ENCODE measurements around the gene DKK3.
"Not testable (repeated sequence)": the region's sequence is repeated elsewhere in the genome, so short reads cannot be mapped to it uniquely, and the experiment has no call there.

Gene DKK3

DNA sequence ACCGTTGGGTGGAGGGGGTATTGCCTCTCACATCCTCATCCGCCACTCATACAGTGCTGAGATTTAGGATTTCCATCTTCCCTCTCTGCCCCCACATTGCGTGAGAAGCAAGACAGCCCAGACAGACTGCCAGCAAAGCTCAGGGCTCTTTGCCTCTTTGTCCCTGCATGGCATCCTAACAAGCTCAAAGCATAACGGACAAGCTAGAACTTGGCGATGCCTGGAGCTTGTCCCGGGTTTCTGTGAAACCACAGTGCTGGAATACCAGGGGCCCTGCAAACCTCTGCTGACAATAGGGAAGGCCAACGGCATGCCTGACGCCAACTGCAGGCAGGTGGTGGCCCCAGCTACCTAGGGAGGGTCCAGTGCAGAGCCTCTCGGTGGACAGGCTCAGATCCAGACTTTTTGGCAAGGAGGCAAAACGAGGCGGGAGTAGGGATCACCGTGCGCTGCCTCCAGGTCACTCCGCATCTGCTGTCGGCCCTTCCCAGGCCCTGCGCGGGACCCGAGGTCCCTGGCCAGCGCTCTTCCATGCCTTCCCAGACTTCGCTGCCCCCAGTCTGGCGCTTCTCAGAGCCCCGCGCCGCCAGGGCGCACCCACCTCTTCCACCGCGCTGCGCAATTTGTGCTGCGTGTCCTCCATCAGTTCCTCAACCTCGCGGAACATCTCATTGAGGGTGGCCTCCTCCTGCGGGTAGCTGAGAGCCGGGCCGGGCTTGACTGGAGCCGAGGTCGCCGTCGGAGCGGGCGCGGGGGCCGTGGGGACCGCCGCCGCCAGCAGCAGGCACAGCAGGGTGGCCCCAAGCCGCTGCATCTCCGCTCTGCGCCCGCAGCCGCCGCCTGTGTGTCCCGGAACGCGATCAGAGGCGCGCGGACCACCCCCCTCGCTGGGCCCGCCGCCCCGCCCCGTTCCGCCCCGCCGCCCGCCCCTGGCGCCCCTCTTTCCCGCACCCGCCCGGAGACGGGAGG lies at the start of gene DKK3:
DKK3 (minus strand) TSS at position 858 of the 969 bp plus-strand sequence; CDS start at position 814, 44 bp downstream.
- no peak for DNase-seq (ENCODE audit: low read depth)

- no peak for DNase-seq (ENCODE audit: low read depth)
These were observed 49.0 kb upstream of the DKK3 start for GRCh38 chr11:12057299-12057980.

DNA sequence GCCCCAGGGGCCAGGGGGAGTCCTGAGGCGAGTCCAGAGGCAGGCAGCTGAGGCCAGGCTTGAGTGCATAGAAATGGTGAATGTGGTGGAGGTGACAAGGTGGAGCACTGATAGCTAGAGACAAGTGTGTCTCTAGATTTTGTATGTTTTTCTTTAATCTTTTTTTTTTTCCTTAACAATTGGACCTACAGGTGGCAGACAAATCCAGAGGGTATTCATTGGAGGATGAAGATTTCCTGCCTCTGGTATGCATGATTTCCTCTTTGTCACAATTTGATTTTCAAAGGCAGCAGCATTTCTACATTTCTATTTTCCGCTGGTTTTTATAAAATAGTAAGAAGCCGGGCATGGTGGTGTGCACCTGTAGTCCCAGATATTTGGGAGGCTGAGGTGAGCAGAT lies 47.7 kb upstream of the DKK3 start:
- DNase-seq (ENCODE audit: low read depth), result no peak

GRCh38 chr11:12053606-12054361 lies 45.4 kb upstream of the DKK3 start:
- DNase-seq (ENCODE audit: low read depth), result no peak

DNA sequence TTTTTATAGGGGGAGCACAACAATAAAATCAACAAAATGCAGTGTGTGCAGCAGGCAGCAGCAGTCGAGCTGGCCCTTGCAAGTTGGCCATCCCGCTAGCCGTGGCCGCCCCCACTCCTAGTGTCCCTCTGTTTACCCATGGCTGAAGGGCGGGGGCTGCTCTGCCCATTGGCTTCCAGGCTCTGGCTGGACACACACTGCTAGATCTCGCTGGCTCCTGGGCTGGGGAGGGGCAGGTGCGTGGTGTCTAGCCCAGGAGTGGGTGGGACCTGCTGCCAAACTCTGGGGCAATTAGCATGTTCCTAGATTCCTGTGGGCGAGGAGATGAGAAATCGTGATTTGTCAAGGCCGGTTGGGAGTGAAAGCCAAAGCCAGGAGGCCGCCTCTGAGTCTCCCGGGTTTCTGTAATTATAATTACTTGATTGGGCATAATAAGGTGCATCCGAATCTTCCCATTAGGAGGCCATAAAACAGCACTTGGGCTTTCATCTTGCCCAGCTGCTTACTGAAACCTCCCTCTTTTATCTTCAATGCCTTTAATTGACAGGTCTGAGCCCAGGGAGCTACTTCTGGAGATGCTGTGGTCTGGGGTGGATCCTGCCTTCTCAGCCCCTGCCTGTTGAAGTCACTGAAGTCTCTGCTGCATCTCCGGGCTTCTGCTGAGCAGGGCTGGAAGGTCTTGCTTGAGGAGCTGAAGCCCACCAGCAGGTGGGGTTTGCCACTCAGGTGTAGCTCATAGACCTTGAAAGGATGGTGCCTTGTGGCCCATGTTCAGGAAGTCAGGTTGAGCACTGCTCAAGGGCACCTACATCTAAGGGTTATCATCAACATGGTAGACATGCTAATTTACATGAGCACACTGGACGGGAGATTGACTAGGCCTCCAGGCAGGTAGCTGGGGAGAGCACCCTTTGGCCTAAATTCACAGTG lies 44.5 kb upstream of the DKK3 start:
- no peak for DNase-seq (ENCODE audit: low read depth)

- DNase-seq (ENCODE audit: low read depth), result no peak
These were observed 42.8 kb upstream of the DKK3 start for GRCh38 chr11:12051287-12051662.

DNA sequence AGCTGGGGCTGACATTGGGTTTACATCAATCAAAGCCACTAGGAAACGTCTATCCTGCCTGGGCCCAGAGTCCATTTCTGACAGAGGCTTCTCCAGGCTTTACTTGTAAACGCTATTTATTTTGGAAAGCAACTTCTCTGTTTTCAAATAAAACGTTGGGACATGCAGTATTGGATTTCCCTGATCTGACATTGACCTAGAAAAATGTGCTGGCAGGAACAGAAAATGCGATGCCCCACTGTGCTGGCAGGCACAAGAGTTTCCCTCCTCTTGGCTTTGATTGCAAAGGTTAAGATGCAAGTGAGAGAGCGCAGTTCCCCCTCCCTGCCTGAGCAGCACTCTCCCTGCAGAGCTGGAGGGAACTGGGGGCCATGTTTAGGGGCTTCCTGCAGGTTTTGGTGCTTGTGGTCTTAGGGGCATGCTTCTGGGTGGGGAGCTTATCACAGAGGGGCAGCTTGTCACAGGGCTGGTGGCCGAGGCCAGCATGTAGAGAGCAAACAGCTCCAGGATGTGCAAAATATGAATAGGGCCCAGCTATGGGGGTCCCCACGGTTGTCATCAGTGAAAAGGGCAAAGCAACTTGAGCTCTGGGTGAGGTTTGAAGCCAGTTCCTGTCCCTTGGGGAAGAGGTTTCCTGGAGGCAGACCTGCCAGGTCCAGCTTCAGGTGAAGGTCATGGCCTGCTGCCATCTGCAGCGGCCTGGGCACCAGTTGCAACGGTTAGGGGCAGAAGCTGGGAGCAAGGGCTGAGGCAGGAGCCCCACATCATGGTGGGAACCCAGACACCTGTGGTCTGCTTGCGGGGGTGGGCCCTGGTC lies 42.3 kb upstream of the DKK3 start:
- DNase-seq (ENCODE audit: low read depth), result no peak

GRCh38 chr11:12048936-12049790 lies 40.7 kb upstream of the DKK3 start:
- no peak for DNase-seq (ENCODE audit: low read depth)

- DNase-seq (ENCODE audit: low read depth), result no peak
These were observed 38.3 kb upstream of the DKK3 start for GRCh38 chr11:12046636-12047236.

DNA sequence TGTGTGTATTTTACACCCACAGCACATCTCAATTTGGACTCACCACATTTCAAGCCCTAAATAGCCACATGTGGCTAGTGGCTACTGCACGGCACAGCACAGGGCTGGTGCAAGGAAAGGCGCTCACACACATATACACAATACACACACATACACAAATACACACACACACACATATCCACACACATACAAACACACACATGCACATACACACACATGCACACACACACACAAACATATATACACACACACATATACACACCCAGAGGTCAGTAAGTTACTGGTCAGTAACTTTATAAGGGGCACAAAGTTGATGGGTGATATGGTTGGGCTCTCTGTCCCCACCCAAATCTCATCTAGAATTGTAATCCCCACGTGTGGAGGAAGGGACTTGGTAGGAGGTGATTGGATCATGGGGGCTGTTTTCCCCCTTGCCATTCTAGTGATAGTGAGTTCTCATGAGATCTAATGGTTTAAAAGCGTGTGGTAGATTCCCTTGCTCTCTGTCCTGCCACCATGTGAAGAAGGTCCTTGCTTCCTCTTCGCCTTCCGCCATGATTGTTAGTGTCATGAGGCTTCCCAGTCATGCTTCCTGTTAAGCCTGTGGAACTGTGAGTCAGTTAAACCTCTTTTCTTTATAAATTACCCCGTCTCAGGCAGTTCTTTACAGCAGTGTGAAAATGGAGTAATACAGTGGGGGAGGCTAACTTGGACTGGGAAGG lies 37.6 kb upstream of the DKK3 start:
- no peak for DNase-seq (ENCODE audit: low read depth)

DNA sequence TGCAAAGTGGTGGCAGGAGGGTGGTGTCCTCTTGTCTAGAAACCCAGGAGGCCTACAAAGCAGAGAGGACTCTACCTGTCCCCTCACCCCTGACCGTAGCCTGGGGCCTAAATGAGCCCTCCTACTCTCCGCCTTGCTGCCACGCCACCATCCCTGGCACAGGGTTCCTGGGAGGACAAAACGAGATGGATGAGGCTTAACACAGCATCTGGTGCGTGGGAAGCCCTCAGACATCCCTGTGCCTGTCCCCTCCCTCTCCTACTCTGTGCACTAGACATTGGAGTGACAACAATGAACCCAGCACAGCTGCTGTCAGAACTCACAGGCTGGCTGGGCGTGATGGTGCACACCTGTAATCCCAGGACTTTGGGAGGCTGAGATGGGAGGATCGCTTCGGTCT lies 36.4 kb upstream of the DKK3 start:
- no peak for DNase-seq (ENCODE audit: low read depth)

GRCh38 chr11:12043959-12044791 lies 35.7 kb upstream of the DKK3 start:
- DNase-seq (ENCODE audit: low read depth), result peak; percentile 42

GRCh38 chr11:12043221-12043620 lies 34.8 kb upstream of the DKK3 start:
- no peak for DNase-seq (ENCODE audit: low read depth)

DNA sequence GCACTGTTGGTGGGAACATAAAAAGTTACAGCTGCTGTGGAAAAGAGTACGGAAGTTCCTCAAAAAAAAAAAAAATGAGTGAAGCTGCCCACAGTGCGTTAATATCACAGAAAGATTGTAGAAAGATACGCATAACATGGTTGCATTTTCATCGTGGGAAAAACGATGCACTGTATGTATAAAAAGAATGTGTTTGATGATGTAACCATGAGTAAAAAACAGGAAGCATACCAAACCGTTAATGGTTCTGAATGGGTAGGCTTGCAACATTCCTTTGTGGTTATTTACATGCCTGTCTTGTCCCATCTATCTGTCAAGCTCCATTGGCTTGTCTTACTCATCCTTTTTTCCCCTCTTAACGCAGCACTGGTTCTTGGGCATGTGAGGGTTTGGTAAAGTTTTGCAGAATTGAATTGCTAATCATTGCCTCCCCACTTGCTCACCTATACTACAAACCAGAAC lies 33.8 kb upstream of the DKK3 start:
- no peak for DNase-seq (ENCODE audit: low read depth)

GRCh38 chr11:12040719-12041118 lies 32.3 kb upstream of the DKK3 start:
- not testable (repeated sequence) for DNase-seq (ENCODE audit: low read depth)

DNA sequence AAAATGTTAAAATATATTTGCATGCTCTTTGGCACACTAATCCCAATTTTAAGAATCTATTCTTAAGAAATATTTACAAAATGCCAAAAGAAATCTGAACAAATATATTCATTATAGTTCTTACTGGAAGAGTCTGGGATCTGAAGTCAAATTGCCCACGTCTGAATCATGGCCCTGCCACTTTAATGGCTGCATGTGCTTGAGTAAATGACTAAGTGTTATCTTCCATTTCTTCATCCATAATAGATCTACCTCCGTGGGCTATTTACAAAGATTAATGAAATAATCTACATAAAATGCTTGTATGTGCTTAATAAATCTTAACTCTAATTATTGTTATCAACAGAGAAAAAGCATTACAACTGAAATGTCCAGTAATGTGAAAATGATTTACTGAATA lies 24.5 kb upstream of the DKK3 start:
- no peak for DNase-seq (ENCODE audit: low read depth)

DNA sequence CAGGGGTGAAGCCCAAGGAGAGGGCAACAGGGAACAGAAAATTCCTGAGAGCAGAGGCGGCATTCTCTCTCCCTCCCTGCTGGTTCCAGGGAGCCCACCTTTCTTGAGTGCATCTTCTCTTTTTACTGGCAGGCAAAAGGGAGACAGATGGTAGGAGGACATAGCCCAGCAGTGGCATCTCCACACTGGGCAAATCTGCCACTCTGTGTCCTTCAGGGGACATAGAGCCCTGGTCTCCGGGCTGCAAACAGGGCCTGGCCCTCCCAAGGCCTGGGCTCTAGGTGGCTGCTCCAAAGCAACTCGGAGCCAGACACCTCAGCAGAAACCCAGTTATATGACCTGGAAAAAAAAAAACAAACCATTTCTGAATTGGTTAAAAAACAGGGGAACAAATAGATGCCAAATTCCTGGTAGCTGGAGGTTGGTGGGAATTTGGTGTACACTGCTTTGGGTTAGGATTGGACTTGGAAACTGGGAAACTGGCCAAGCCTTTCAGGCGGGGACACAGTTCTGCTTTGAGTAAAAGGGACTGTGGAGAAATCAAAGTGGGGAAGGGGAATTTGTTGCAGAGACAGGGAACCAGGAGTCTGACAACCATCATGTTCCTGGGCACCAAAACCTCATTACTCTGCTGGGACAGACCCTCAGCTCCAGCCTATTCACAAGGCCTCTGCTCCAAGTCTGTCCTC lies 23.6 kb upstream of the DKK3 start:
- DNase-seq (ENCODE audit: low read depth), result no peak
